WI38 (cell line): Measurements from ENCODE around the gene PHACTR1.

ENCODE experiments used
- H3K4me3 ChIP-seq: 2 replicates; pipeline ENCODE4 v1.5.1; 2011; ENCODE audit warnings: low read depth, mild to moderate bottlenecking, control low read depth, low read length
- TF ChIP-seq, protein P1 (sequence below): IDR thresholded peaks from 2 replicates; pipeline ENCODE4 v1.5.1; 2012; ENCODE audit warnings: low read depth, mild to moderate bottlenecking, control low read depth, low read length

The PHACTR1 gene

DNA sequence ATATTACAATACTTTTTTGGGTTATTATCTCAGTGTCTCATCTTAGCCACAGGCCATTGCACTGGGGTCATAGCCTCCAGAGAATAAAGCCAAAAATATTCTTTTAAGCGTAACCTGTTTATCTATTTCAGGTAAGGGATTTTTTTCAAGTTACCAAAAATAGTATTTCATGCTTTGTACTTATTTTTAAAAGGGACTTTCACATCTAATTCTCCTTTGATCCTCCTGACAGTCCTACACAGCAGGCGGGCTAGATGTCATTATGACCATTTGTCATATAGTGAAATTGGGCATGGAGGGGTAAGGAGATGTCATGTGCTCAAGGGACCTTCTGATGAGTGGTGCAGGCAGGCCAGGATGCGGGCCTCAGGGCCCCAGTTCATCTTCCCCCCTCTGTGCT is 542.8 kb downstream of the PHACTR1 start:
- TF ChIP-seq, protein P1, sequence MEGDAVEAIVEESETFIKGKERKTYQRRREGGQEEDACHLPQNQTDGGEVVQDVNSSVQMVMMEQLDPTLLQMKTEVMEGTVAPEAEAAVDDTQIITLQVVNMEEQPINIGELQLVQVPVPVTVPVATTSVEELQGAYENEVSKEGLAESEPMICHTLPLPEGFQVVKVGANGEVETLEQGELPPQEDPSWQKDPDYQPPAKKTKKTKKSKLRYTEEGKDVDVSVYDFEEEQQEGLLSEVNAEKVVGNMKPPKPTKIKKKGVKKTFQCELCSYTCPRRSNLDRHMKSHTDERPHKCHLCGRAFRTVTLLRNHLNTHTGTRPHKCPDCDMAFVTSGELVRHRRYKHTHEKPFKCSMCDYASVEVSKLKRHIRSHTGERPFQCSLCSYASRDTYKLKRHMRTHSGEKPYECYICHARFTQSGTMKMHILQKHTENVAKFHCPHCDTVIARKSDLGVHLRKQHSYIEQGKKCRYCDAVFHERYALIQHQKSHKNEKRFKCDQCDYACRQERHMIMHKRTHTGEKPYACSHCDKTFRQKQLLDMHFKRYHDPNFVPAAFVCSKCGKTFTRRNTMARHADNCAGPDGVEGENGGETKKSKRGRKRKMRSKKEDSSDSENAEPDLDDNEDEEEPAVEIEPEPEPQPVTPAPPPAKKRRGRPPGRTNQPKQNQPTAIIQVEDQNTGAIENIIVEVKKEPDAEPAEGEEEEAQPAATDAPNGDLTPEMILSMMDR, result no peak

DNA sequence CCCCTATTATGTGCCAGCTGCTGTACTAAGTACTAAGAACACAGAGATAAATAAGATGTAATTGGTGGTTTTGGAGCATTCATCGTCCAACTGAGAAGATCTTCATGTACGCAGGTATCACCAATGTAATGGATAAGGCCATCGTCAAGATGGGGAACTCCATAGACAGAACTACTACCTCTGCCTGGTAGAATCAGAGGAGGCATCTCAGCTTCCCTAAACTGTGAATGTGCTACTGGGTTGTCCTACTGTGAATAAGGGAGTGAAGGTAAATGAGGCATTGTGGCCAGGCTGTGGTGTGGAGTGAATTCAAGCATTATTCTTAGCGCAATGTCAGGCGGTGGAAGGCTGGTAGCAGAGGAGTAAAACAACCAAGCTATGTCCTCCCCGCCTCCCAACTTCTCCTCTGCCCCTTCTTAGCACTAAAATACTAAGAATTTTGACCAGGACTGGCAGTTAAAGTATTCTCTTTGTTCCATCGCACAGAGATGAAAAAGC is 543.6 kb downstream of the PHACTR1 start:
- TF ChIP-seq, protein P1, result no peak
- H3K4me3 ChIP-seq, result no peak overlapping the region

More for the DNA sequence above, 542.8 kb downstream of the PHACTR1 start:
- H3K4me3 ChIP-seq, result no peak overlapping the region

DNA sequence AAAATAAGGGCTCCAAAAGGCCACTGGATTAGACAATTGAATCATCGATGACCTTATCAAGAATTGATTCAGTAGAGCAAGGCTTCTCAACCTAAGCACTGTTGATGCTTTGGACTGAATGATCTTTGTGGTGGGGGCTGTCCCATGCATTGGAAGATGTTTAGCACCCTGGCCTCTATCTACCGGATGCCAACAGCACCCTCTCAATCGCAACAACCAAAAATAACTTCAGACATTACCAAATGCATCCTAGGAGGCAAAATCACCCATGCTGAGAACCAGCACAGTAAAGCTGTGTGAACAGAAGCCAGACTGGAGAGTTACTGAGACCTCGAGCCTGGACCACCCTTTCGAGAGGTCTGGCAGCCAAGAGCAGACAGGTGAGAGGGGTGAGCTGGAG is 544.3 kb downstream of the PHACTR1 start:
- no peak overlapping the region for H3K4me3 ChIP-seq
- TF ChIP-seq, protein P1, result no peak

DNA sequence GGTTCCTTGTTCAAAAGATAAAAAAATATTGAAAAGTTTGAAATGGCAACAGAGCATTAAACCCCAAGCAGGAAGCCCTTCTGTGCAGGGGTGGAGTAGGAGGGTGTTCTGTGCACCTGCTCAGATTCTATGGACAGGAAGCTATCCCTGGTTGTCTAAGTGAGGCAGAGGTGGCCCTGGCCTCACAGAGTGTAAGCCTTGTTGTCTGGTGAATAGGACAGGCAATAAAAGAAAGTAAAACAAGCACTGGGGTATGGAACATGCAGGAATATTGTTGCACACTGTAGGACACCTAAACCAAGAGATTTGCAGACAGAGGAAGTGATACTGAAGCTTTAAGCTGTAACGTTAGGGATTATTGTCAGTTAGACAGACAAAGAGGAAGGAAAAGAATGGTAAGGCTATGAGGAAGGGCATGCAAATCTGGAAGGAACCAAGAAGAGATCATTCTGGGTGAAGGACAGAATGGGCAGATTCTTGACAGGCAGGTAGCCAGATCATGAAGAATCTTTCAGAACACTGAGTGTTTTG is 545.0 kb downstream of the PHACTR1 start:
- TF ChIP-seq, protein P1, result no peak
- H3K4me3 ChIP-seq, result no peak overlapping the region

DNA sequence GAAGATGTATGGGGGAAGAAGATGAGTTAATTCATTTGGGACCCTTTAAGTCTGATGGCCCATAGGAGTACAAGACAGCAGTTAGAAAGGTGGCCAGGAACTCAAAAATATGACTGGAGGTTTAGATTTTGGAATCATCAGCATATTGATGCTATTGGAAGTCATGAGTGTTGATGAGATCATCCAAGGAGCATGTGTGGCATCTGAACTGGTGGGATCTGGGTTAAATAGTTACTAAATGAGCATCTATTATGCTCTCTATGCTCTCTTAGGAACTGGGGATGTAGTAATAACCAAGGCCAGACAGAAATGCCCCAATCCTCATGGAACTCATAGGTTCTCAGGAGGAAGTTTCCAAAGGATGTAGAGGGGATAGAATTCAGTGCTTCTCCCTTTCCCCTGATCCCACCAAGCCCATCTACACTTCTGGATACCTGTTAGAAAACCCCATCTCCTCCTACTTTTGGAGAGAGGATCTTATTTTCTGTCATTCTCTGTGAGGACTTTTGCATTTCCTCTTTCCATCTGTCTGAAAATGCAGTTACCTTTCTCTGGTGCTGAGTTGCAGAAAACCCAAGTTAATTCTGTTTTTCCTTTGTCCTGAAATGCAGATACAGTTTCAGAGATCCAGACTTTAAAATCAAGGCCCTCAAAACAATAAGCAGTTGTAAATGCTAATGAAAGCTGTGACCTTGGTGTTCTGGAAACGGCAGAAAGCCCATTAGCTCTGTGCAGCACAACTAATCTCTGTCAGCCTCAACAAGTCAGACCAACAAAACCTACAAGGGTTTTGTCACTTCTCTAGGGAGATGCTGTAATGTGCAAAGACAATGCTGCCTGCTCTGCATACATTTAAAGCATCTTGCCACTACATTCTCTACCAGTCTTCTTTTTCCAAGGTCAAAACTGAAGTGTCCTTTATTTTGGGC is 546.0 kb downstream of the PHACTR1 start:
- H3K4me3 ChIP-seq, result no peak overlapping the region
- TF ChIP-seq, protein P1, result no peak

DNA sequence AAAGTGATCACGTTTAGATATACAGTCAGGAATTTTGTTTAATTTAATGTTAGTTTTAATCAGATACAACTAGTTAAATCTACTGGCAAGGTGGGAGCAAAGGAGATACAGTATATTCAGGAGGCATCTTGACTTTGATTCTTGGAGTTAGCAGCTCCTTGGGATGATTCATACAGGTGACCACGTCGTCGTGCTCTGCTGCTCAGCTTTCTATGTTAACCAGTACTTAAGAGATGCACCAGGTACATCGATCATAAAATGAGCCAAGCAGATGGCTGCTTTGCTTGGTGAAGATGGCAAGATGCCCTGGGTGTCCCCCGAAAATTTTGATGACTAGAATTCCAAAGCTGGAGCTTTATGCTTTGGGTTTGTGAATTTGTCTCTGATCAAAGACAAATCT is 547.1 kb downstream of the PHACTR1 start:
- TF ChIP-seq, protein P1, result no peak
- H3K4me3 ChIP-seq, result no peak overlapping the region

DNA sequence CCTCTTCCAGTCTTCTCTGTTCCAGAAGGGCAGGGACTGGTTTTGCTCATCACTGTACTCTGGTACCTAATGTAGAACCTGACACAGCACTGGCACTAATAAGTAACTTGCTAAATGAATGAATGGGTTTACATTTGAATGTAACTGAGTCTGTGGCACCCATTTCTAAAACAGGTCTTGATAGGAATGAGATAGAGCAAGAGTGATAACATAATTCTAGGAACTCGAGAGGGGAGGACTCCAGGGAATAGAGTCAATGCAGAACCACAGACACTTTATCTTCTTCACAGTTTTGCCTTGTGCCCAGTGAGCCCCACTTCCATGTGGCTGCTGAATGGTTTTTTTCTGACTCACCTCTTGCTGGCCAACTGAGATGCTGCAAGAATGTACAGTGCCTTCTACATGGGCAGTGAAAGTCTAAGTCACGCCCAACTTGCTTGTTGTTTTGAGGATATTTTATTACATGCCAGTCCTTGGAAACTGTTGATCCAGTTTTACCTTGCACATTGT is 550.6 kb downstream of the PHACTR1 start:
- H3K4me3 ChIP-seq, result no peak overlapping the region
- TF ChIP-seq, protein P1, result no peak
